DND-41 (cell line): Measurements from ENCODE around the gene HOXD4.

Experiments used
- EZH2 ChIP-seq: IDR thresholded peaks from 3 replicates; pipeline ENCODE4 v1.6.1; 2012; ENCODE audit warnings: borderline replicate concordance, low read depth, mild to moderate bottlenecking, moderate library complexity, low read length, inconsistent platforms; ENCODE audit not compliant: severe bottlenecking
- TF ChIP-seq, protein P1 (sequence below): IDR thresholded peaks from 2 replicates; pipeline ENCODE4 v1.5.1; 2012; ENCODE audit warnings: borderline replicate concordance, low read length, moderate library complexity, mild to moderate bottlenecking; ENCODE audit not compliant: poor library complexity, severe bottlenecking; ENCODE audit errors: extremely low read depth

DNA sequence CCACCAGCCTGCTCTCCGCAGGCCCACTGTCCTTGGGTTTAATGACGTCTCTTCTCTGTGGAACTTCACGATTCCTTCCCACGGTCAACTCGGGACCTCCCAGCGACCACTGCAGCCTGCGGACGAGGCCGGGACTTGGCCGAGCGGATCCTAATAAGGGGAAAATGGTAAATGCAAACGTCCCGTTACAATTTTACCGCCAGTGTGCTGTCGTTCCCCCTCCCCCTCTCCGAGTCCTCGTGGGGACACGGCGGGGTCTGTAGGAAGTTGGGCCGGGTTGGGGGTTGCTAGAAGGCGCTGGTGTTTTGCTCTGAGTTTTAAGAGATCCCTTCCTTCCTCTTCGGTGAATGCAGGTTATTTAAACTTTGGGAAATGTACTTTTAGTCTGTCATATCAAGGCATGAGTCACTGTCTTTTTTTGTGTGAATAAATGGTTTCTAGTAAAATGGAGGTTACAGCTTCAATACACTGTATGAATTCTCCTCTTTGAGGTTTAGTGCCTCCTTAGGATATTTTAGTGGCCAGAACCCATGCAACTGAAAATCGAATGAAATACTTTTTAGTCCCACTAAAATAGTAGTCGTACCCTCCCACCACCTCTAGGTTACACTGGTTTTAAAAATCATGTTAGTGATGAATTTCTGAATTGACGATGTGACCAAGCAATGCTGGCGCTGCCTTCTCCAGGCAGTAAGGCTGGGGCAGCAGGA is 42.0 kb upstream of the HOXD4 start:
- TF ChIP-seq, protein P1, sequence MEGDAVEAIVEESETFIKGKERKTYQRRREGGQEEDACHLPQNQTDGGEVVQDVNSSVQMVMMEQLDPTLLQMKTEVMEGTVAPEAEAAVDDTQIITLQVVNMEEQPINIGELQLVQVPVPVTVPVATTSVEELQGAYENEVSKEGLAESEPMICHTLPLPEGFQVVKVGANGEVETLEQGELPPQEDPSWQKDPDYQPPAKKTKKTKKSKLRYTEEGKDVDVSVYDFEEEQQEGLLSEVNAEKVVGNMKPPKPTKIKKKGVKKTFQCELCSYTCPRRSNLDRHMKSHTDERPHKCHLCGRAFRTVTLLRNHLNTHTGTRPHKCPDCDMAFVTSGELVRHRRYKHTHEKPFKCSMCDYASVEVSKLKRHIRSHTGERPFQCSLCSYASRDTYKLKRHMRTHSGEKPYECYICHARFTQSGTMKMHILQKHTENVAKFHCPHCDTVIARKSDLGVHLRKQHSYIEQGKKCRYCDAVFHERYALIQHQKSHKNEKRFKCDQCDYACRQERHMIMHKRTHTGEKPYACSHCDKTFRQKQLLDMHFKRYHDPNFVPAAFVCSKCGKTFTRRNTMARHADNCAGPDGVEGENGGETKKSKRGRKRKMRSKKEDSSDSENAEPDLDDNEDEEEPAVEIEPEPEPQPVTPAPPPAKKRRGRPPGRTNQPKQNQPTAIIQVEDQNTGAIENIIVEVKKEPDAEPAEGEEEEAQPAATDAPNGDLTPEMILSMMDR: no peak
- TF ChIP-seq EZH2: no peak
